Peyer's patch (tissue), 4 donors: ENCODE results near the gene ABHD2.

Experiments
- CTCF ChIP-seq, 6 experiments: fragments of 450-650 bp in 4 of 6; fragments of 200-600 bp in 2 of 6; sonication (generic) in 1 of 6; IDR thresholded peaks; one replicate each; pipeline ENCODE4 v1.5.1; 2017 to 2019; ENCODE audit warnings: antibody characterized with exemption in 6 of 6, mild to moderate bottlenecking in 3 of 6, moderate library complexity in 1 of 6
- POLR2A ChIP-seq, 2 donors: fragments of 450-650 bp; IDR thresholded peaks; one replicate each; pipeline ENCODE4 v1.5.1; 2017; ENCODE audit warnings: antibody characterized with exemption in 2 of 2, mild to moderate bottlenecking in 2 of 2, moderate library complexity in 2 of 2

- no peak for TF ChIP-seq POLR2A (IDR thresholded peaks at IDR 0.05)
- no peak for TF ChIP-seq CTCF (IDR thresholded peaks at IDR 0.05)
These were observed 96.8 kb downstream of the ABHD2 start for GRCh38 chr15:89184886-89185526.
